SU-DHL-6 (cell line): Measurements from ENCODE around the gene PRDM16.

Experiments used
- CTCF ChIP-seq: fragments of 200-600 bp; sonication (generic); IDR thresholded peaks from one replicate; pipeline ENCODE4 v1.5.1; 2017; ENCODE audit warnings: antibody characterized with exemption, mild to moderate bottlenecking, low read length, moderate library complexity; ENCODE audit not compliant: insufficient read depth, poor library complexity, severe bottlenecking
- EZH2phosphoT487 ChIP-seq: fragments of 200-600 bp; sonication (generic), shearing (Covaris generic); conservative IDR thresholded peaks from 2 replicates; pipeline ENCODE4 v1.6.1; 2018; ENCODE audit warnings: mild to moderate bottlenecking, antibody characterized with exemption, low read length, moderate library complexity, mixed read lengths

DNA sequence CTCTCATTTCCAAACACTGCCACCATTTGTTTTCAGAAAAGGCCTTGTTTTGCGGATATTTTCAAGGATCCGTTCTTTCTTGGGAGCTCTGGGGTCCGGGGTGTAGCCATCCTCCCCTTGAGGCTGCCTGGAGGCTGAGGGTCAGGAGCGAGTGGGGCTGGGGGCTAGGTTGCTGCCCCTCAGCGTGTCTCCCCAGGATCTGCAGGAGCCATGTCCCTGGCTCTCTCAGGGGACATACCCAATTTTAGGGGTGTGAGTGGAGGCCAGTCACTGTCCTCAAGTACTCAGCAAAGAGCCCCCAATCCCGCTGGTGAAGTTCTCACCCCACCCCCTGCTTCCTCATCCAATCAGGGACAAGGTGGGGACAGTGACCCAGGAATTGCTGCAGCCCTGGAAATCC is 15.0 kb upstream of the PRDM16 start:
- TF ChIP-seq CTCF (no peak), EZH2phosphoT487 (no peak)
